GM12875 (cell line): ENCODE data around the gene VWC2.

Experiments used
- H3K4me3 ChIP-seq: one replicate; pipeline ENCODE4 v1.5.1; 2011; ENCODE audit warnings: low read depth, low read length, control low read depth
- CTCF ChIP-seq: IDR thresholded peaks from 2 replicates; pipeline ENCODE4 v1.5.1; 2011; ENCODE audit warnings: low read depth, mild to moderate bottlenecking, control low read depth, inconsistent platforms, low read length, moderate library complexity, borderline replicate concordance; ENCODE audit not compliant: insufficient read depth

Gene VWC2

GRCh38 chr7:49821181-49821580 is 47.7 kb downstream of the VWC2 start:
- H3K4me3 ChIP-seq, result no peak overlapping the region
- no peak for TF ChIP-seq CTCF

- H3K4me3 ChIP-seq, result no peak overlapping the region
- no peak for TF ChIP-seq CTCF
These were observed 49.4 kb downstream of the VWC2 start for GRCh38 chr7:49822856-49823255.

GRCh38 chr7:49823566-49823965 is 50.1 kb downstream of the VWC2 start:
- no peak for TF ChIP-seq CTCF

GRCh38 chr7:49839863-49840645 is 66.6 kb downstream of the VWC2 start:
- no peak for TF ChIP-seq CTCF
- H3K4me3 ChIP-seq, result no peak overlapping the region

More at GRCh38 chr7:49823566-49823965, 50.1 kb downstream of the VWC2 start:
- H3K4me3 ChIP-seq, result no peak overlapping the region

- TF ChIP-seq CTCF, result no peak
These were observed 67.4 kb downstream of the VWC2 start for GRCh38 chr7:49840751-49841405.

GRCh38 chr7:49845626-49846025 is 72.2 kb downstream of the VWC2 start:
- no peak for TF ChIP-seq CTCF

More at GRCh38 chr7:49840751-49841405, 67.4 kb downstream of the VWC2 start:
- H3K4me3 ChIP-seq, result no peak overlapping the region

More at GRCh38 chr7:49845626-49846025, 72.2 kb downstream of the VWC2 start:
- no peak overlapping the region for H3K4me3 ChIP-seq
